ENCODE results near the gene SOX15.

DNA sequence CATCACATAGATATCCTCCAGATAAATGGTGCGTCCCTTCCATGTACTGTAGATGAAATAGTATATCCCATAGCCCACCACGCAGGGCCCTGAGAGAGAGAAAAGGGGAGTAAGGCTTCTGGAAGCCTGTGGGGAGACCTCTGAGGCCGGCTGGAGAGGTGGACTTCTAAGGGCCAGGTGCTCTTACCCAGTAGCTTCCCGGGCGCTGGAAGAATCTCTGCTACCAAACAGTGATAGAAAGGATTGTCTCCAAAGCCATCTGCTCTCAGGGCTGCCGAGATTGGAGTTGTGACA is 37.0 kb upstream of the SOX15 start:
- no peak for TF ChIP-seq ZNF132 (tag by site-specific recombination; IDR thresholded peaks at IDR 0.05; ENCODE audit: borderline replicate concordance)
- TF ChIP-seq, protein P1, sequence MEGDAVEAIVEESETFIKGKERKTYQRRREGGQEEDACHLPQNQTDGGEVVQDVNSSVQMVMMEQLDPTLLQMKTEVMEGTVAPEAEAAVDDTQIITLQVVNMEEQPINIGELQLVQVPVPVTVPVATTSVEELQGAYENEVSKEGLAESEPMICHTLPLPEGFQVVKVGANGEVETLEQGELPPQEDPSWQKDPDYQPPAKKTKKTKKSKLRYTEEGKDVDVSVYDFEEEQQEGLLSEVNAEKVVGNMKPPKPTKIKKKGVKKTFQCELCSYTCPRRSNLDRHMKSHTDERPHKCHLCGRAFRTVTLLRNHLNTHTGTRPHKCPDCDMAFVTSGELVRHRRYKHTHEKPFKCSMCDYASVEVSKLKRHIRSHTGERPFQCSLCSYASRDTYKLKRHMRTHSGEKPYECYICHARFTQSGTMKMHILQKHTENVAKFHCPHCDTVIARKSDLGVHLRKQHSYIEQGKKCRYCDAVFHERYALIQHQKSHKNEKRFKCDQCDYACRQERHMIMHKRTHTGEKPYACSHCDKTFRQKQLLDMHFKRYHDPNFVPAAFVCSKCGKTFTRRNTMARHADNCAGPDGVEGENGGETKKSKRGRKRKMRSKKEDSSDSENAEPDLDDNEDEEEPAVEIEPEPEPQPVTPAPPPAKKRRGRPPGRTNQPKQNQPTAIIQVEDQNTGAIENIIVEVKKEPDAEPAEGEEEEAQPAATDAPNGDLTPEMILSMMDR (tag by site-specific recombination; IDR thresholded peaks at IDR 0.05) = no peak
- TF ChIP-seq, protein P2, sequence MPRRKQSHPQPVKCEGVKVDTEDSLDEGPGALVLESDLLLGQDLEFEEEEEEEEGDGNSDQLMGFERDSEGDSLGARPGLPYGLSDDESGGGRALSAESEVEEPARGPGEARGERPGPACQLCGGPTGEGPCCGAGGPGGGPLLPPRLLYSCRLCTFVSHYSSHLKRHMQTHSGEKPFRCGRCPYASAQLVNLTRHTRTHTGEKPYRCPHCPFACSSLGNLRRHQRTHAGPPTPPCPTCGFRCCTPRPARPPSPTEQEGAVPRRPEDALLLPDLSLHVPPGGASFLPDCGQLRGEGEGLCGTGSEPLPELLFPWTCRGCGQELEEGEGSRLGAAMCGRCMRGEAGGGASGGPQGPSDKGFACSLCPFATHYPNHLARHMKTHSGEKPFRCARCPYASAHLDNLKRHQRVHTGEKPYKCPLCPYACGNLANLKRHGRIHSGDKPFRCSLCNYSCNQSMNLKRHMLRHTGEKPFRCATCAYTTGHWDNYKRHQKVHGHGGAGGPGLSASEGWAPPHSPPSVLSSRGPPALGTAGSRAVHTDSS (tag by site-specific recombination; IDR thresholded peaks at IDR 0.05) = no peak
